ENCODE results near the gene EIF5AL1. TPM values are rescaled to one million over a fixed set of nuclear protein-coding genes. Genes with fewer than 3 reads are reported as not detected.

Gene EIF5AL1
- total RNA-seq, 1 experiment from 2014 or later, result 0.17 TPM

GRCh38 chr10:79470096-79470495 is 42.2 kb upstream of the EIF5AL1 start:
- no peak for DNase-seq (ENCODE audit: low spot score)
- no peak for TF ChIP-seq CREB1 (CRISPR knock-in tag; IDR thresholded peaks at IDR 0.05)
- TF ChIP-seq, protein P1, sequence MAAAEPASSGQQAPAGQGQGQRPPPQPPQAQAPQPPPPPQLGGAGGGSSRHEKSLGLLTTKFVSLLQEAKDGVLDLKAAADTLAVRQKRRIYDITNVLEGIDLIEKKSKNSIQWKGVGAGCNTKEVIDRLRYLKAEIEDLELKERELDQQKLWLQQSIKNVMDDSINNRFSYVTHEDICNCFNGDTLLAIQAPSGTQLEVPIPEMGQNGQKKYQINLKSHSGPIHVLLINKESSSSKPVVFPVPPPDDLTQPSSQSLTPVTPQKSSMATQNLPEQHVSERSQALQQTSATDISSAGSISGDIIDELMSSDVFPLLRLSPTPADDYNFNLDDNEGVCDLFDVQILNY (CRISPR knock-in tag; IDR thresholded peaks at IDR 0.05), result no peak
- TF ChIP-seq E2F1 (CRISPR knock-in tag; IDR thresholded peaks at IDR 0.05), result no peak
- TF ChIP-seq, protein P2, sequence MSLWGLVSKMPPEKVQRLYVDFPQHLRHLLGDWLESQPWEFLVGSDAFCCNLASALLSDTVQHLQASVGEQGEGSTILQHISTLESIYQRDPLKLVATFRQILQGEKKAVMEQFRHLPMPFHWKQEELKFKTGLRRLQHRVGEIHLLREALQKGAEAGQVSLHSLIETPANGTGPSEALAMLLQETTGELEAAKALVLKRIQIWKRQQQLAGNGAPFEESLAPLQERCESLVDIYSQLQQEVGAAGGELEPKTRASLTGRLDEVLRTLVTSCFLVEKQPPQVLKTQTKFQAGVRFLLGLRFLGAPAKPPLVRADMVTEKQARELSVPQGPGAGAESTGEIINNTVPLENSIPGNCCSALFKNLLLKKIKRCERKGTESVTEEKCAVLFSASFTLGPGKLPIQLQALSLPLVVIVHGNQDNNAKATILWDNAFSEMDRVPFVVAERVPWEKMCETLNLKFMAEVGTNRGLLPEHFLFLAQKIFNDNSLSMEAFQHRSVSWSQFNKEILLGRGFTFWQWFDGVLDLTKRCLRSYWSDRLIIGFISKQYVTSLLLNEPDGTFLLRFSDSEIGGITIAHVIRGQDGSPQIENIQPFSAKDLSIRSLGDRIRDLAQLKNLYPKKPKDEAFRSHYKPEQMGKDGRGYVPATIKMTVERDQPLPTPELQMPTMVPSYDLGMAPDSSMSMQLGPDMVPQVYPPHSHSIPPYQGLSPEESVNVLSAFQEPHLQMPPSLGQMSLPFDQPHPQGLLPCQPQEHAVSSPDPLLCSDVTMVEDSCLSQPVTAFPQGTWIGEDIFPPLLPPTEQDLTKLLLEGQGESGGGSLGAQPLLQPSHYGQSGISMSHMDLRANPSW (CRISPR knock-in tag; conservative IDR thresholded peaks at IDR 0.05; ENCODE audit: low read depth), result no peak
- no peak for TF ChIP-seq NR2C2 (CRISPR knock-in tag; IDR thresholded peaks at IDR 0.05)
- TF ChIP-seq, protein P3, sequence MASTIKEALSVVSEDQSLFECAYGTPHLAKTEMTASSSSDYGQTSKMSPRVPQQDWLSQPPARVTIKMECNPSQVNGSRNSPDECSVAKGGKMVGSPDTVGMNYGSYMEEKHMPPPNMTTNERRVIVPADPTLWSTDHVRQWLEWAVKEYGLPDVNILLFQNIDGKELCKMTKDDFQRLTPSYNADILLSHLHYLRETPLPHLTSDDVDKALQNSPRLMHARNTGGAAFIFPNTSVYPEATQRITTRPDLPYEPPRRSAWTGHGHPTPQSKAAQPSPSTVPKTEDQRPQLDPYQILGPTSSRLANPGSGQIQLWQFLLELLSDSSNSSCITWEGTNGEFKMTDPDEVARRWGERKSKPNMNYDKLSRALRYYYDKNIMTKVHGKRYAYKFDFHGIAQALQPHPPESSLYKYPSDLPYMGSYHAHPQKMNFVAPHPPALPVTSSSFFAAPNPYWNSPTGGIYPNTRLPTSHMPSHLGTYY (CRISPR knock-in tag; IDR thresholded peaks at IDR 0.05), result no peak
- no peak for TF ChIP-seq ZNF671 (CRISPR knock-in tag; IDR thresholded peaks at IDR 0.05)
- no peak for TF ChIP-seq ZBTB21 (CRISPR knock-in tag; IDR thresholded peaks at IDR 0.05; ENCODE audit: borderline replicate concordance)
- TF ChIP-seq SP1 (CRISPR knock-in tag; conservative IDR thresholded peaks at IDR 0.05), result no peak
- no peak for TF ChIP-seq OVOL2 (CRISPR knock-in tag; IDR thresholded peaks at IDR 0.05; ENCODE audit: borderline replicate concordance)
- no peak for TF ChIP-seq GTF2I (CRISPR knock-in tag; conservative IDR thresholded peaks at IDR 0.05)
- TF ChIP-seq, protein P4, sequence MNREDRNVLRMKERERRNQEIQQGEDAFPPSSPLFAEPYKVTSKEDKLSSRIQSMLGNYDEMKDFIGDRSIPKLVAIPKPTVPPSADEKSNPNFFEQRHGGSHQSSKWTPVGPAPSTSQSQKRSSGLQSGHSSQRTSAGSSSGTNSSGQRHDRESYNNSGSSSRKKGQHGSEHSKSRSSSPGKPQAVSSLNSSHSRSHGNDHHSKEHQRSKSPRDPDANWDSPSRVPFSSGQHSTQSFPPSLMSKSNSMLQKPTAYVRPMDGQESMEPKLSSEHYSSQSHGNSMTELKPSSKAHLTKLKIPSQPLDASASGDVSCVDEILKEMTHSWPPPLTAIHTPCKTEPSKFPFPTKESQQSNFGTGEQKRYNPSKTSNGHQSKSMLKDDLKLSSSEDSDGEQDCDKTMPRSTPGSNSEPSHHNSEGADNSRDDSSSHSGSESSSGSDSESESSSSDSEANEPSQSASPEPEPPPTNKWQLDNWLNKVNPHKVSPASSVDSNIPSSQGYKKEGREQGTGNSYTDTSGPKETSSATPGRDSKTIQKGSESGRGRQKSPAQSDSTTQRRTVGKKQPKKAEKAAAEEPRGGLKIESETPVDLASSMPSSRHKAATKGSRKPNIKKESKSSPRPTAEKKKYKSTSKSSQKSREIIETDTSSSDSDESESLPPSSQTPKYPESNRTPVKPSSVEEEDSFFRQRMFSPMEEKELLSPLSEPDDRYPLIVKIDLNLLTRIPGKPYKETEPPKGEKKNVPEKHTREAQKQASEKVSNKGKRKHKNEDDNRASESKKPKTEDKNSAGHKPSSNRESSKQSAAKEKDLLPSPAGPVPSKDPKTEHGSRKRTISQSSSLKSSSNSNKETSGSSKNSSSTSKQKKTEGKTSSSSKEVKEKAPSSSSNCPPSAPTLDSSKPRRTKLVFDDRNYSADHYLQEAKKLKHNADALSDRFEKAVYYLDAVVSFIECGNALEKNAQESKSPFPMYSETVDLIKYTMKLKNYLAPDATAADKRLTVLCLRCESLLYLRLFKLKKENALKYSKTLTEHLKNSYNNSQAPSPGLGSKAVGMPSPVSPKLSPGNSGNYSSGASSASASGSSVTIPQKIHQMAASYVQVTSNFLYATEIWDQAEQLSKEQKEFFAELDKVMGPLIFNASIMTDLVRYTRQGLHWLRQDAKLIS (CRISPR knock-in tag; IDR thresholded peaks at IDR 0.05; ENCODE audit: borderline replicate concordance), result no peak
- no peak for TF ChIP-seq ELF4 (CRISPR knock-in tag; IDR thresholded peaks at IDR 0.05; ENCODE audit: low read depth)
- Mint-ChIP-seq H3K27me3 (ENCODE audit: low read depth) (peaks cover 8% of the 10 kb centered on the region), H3K4me3 (no peak overlapping the region), H3K36me3 (no peaks in the 10 kb centered on the region), H3K9me3 (no peaks in the 10 kb centered on the region), H3K27ac (no peak overlapping the region), H3K4me1 (no peaks in the 10 kb centered on the region)
- ChIA-PET POLR2A (no interaction called here), CTCF (interaction anchor here (1.3 to 5.6 kb wide), 4 partner anchors 18 to 95 kb away, joined by 3 to 67 read pairs (median 16); partner anchors contain the start of gene ZCCHC24)
- ATAC-seq, result no peak

DNA sequence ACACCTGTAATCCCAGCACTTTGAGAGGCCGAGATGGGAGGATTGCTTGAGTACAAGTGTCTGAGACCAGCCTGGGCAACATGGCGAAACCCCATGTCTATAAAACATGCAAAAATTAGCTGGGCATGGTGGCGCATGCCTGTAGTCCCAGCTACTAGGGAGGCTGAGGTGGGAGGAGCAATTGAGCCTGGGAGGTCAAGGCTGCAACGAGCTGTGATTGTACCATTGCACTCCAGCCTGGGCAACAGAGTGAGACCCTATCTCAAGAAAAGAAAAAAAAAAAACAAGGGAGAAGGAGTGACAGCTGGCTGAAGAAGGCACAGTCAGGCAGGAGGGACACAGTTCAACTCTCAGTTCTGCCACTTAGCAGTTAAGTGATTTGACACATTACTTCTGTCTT is 40.6 kb upstream of the EIF5AL1 start:
- no peak for DNase-seq (ENCODE audit: low spot score)
- CTCF ChIA-PET, result interaction anchor here (1.3 to 5.6 kb wide), 3 partner anchors 11 to 97 kb away, joined by 3 to 67 read pairs (median 6); no protein-coding TSS in a partner anchor
- H3K36me3 Mint-ChIP-seq, result no peaks in the 10 kb centered on the region

More for the DNA sequence above, 40.6 kb upstream of the EIF5AL1 start:
- Mint-ChIP-seq H3K27me3 (ENCODE audit: low read depth) (peaks cover 18% of the 10 kb centered on the region), H3K9me3 (no peaks in the 10 kb centered on the region), H3K27ac (no peak overlapping the region), H3K4me1 (no peaks in the 10 kb centered on the region), H3K4me3 (no peak overlapping the region)
- no peak for ATAC-seq
- TF ChIP-seq USF1 (CRISPR knock-in tag; IDR thresholded peaks at IDR 0.05), result no peak
- TF ChIP-seq ZNF532 (CRISPR knock-in tag; IDR thresholded peaks at IDR 0.05; ENCODE audit: borderline replicate concordance), result no peak
- TF ChIP-seq GABPB1 (CRISPR knock-in tag; IDR thresholded peaks at IDR 0.05), result no peak
- TF ChIP-seq RORB (CRISPR knock-in tag; IDR thresholded peaks at IDR 0.05), result no peak
- TF ChIP-seq MXD4 (CRISPR knock-in tag; IDR thresholded peaks at IDR 0.05; ENCODE audit: borderline replicate concordance), result no peak
- POLR2A ChIA-PET, result no interaction called here

All from WTC11 (cell line).